GM21723 (cell line): ENCODE measurements around the gene SELENON.

Source experiments
- ATAC-seq: cut with Tn5 transposase; IDR thresholded peaks from one replicate; pipeline ENCODE4 v1.9.1; 2021; ENCODE audit warnings: mild to moderate bottlenecking, moderate library complexity; ENCODE audit not compliant: unreplicated experiment

The SELENON gene

DNA sequence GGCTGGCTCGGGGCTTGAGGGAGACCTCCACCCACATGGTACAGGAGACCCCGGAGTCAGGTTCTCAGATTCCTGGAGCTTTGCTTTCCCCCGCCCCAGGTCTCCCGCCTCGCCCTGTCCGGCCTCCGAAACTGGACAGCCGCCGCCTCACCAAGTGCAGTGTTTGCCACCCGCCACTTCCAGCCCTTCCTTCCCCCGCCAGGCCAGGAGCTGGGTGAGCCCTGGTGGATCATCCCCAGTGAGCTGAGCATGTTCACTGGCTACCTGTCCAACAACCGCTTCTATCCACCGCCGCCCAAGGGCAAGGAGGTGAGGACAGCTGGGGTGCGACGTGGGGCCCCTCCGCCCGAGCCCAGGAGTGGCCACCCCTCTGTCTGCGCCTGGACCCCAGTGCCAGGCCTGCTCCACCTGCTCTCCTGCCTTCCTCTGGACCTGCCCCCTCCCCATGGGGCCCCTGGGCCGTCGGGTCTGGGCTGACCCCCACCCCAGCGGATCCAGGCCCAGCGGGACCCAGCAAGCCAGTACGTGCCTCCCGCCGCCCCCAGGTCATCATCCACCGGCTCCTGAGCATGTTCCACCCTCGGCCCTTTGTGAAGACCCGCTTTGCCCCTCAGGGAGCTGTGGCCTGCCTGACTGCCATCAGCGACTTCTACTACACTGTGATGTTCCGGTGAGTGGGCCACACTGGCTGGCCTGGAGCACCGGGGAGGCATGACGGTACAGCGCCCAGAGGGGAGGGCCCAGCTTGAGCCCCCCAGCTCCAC lies 8.7 kb downstream of the SELENON start:
- ATAC-seq = no peak

GRCh38 chr1:25809283-25809926 lies 9.4 kb downstream of the SELENON start:
- ATAC-seq = no peak

DNA sequence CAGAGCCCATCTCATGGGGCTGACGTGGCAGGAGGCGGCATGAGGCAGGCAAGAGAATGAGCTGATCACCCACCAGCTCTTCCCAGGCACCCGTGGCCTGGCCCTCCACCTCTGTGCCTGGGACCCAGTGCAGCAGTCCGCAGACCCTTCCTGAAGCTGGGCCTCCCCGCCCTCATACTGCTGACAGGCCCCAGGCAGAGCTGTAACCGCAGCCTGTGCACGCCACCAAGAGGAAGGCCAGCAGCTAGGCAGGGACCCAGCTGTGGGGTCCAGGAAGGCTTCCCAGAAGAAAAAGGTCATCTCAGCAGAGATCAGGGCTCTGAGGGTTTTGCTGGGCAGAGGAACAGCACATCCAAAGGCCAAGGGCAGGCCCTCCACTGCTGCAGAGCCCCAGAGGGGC lies 9.9 kb downstream of the SELENON start:
- ATAC-seq = no peak

DNA sequence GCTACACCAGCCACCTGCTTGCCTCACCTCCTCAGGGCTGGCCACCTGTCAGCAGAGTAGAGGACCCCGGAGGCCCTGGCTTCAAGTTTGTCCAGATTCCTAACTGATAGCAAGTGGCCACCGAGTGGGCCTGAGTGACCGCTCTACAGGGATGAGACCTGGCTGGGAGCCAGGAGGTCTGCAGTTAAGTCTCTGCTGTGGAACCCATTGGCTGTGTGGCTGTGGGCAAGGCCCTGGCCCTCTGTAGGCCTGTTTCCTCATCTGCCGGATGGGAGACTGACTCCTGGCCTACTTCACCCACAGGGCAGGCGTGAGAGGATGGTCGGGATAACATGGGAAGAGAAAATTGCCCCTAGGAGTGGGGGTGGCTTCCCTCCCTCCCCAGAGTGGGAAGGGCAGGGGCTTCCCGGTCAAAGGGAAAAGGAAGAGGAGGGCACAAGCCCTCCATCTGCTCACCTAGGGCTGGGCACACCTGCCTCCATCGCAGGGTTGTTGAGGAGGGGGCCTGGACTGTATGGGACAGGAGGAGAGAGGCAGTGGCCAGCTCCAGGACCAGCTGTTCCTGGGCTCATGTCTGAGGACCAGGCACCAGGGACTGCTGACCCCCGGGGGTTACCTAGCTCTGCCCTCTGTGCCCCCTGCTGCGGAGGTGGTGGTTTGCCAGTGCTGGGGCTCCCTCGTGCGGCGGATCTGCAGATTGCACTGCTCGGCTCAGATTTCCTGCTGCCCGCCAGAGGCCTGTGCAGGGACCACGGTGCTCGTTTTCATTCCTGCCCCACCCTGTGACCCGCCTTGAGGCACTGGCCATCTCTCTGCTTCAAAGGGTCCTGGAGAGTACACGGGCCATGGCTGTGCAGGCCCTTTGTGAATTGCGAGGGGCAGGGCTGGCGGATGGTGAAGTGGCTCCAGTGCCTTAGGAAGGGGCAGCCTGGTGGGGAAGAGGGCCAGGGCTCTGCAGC lies 10.6 kb downstream of the SELENON start:
- ATAC-seq = peak; percentile 59

DNA sequence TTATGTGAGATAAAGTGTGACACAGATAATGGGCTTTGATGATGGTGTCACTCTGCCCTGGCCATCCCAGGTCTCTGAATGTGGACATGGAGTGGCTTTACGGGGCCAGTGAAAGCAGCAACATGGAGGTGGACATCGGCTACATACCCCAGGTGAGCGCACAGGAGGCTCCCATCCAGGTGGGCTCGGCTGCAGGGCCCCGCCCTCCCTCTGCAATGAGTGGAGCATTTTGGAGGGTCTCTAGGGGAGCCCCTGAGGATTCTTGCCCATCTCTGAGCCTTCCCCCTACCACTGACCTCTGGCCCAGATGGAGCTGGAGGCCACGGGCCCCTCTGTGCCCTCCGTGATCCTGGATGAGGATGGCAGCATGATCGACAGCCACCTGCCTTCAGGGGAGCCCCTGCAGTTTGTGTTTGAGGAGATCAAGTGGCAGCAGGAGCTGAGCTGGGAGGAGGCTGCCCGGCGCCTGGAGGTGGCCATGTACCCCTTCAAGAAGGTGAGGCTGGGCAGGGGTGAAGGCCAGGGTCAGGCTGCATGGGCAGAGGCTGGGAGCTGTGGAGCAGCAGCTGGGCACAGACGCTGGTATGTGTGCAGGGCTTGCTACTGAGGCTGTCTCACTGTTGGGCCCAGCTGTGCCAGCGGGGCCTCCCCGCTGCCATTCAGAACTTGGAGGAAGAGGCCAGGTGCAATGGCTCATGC lies 11.5 kb downstream of the SELENON start:
- ATAC-seq = no peak

GRCh38 chr1:25813071-25813733 lies 13.2 kb downstream of the SELENON start:
- no peak for ATAC-seq

DNA sequence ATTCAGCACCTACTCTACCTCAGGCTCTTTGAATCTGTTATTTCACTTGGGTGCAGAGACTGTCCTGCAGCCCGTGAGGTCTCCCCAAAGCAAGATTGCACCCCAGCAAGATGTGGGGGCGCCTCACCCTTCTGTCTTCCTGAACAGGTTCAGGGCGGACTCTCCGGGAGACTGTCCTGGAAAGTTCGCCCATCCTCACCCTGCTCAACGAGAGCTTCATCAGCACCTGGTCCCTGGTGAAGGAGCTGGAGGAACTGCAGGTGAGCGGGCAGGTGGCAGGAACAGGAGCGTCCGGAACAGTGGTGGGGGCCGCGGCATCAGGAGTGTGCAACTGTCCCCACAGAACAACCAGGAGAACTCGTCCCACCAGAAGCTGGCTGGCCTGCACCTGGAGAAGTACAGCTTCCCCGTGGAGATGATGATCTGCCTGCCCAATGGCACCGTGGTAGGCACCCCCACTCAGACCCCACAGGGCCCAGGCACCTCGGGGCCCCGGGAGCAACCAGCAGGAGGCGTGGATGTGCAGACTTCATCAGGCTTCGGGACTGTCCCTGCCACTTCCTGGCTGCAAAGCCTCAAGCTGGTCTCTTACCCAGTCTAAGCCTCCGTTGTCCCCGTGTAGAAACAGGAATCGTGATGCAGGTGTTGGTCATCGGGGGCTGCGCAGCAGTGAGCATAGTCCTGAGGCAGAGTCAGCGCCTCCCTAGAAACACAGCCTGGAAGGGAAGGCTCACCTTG lies 13.9 kb downstream of the SELENON start:
- no peak for ATAC-seq

DNA sequence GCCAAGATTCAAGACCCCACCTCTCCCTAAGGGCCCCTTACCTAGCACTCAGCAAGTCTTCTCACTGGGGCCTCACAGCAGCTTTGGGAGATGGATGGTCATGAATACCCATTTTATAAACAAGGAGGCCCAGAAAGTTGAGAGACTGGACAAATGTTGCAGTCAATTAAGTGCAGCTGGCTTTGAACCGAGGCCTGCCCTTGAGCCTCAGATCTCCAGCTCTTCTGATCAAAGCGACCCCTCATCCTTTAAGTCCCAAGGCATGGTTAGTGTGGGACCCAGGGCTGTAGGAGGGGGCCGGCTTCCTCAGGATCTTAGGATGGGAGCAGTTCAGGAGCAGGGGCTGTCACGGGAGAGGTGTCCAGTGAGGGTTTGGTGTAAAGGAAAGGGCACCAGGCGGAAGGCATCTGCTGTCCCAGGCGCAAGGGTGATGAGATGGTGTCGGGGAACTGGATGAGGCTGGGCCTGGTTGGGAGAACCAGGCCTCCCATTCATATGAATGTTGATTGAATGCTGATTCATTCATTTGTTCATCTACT lies 14.6 kb downstream of the SELENON start:
- no peak for ATAC-seq

GRCh38 chr1:25815208-25816111 lies 15.5 kb downstream of the SELENON start:
- ATAC-seq = no peak

GRCh38 chr1:25816112-25816718 lies 16.2 kb downstream of the SELENON start:
- ATAC-seq = no peak

- ATAC-seq = no peak
Observed at GRCh38 chr1:25817840-25818501, 18.0 kb downstream of the SELENON start.

GRCh38 chr1:25818569-25818968 lies 18.6 kb downstream of the SELENON start:
- no peak for ATAC-seq

DNA sequence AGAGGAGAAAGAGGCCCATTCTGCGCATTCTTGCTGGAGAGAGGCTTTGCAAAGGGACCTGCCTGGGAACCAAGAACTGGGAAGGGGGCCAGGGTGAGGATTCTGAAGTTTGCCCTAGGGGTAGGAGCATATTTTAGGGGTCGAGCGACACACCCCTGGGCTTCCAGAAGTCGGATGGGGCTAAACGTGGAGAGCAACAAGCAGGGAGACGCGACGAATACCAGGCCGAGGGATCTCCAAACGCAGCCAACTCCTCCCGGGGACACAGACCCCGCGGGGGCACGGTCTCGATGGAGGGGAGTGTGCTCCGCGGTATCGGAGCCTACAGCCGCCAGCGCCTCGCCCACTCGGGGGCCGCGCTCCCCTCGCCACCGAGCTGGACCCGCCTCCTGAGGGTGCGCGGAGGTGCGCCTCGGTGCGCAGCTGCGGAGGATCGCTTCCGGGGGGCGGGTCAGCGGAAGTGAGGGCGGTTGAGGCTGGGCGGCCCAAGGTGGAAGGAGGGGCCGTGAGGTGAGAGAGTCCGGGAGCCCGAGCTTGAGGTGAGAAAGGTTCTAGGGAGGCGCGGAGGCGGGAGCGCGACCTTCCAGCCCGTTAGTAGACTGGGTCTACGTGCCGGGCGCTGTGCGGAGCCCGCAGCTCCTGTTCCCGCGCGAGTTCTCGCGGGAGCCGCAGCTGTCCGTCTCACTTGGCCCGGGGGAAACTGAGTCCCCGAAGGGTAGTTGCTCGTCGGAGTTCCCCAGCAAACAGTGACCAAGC lies 19.7 kb downstream of the SELENON start, which contains the start of gene MTFR1L:
TSS of gene MTFR1L (plus strand) at position 464 of the 756 bp plus-strand sequence. CDS start 3,151 bp downstream, outside the sequence.
- ATAC-seq = peak; percentile 86

- ATAC-seq = peak; percentile 48
Observed at GRCh38 chr1:25820247-25821111, 20.5 kb downstream of the SELENON start.

DNA sequence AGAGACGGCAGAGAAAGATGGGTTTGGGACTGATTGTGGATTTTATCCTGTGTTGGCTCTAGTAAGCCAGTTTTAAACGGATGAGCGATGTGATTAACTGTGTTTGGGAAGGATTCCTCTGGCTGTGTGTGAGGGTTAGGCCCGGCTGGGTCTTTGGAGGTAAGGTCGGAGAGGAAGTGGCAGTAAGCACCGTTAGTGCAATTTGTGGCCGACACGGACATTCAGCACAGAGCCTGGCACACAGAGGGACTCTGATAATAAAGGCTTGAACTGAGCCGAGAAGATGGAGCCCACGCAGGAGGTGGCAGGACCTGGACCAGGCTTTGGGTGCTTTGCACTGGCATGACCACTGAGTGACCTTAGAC lies 21.1 kb downstream of the SELENON start:
- no peak for ATAC-seq
